GM23248 (cell line): ENCODE results near the gene SLFN13.

ENCODE experiments used
- EZH2 ChIP-seq: fragments of 200-600 bp; sonication (generic); IDR thresholded peaks from 2 replicates; pipeline ENCODE4 v1.6.1; 2018; ENCODE audit warnings: antibody characterized with exemption, mild to moderate bottlenecking; ENCODE audit not compliant: insufficient read depth, poor library complexity, severe bottlenecking
- EZH2phosphoT487 ChIP-seq: fragments of 200-600 bp; sonication (generic); IDR thresholded peaks from 2 replicates; pipeline ENCODE4 v1.6.1; 2018; ENCODE audit warnings: antibody characterized with exemption, moderate library complexity, mild to moderate bottlenecking, low read depth; ENCODE audit not compliant: insufficient read depth

DNA sequence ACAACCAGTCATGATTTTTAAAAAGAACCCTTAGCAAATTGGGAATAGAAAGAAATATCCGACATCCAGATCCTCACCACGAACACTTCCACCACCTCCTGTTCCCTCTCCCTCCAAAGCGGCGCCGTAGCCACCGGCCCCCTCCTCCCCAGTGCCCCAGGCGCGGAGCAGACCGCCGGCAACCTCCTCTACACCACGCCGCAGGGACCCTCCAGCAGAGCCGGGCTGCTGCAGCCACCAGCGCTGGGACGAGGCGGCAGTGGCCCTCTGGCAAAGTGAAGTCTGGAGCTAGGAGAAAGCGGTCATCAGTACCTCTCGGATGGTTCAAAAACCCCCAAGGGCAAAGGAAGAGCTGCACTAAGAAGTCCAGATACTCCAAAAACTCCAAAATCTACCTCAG is 41.4 kb upstream of the SLFN13 start:
- TF ChIP-seq EZH2 (peak; percentile 77), EZH2phosphoT487 (no peak)
